ENCODE measurements around the gene SORBS1.

Gene SORBS1

DNA sequence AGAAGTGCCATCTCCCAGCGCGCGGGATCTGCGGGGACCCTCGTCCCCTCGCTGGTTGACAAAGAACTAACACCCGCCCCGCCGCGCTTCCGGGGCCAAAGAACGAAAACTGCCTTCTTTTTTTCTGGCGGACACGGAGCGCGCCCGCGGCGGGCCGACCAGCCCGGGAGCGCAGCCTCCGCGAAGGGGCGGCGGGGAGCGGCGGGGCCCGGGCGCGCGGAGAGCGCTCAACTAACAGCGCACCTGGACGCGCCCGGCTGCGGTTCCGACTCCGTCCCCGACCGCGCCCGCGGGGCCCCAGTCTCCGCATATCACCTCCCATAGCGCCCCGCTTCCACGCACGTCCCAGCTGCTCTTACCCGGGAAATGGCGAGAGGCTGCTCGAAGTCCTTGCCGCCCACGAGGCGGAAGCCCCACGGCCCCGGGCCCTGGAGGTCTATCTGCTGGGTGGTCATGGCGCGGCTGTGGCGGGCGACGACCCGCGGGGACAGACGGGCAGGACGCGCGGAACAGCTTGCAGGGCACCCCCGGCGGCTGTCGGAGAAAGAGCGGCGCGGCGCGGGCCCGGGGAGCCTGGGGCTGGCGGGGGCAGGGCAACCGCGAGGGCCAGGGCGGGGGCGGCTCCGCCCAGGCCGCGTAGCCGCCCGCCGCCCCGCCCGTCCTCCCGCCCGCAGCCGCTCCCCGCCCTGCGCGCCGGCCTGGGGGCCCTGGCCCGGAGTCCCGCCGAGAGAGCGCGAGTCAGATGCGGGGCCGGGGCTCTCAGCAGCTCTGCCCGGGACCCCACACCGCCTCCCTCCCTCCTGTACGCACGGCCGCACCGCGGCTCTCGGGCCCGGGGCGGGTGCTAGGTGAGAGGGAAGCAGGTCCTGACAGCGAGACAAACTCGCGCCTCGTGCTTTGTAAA, 270.5 kb downstream of the SORBS1 start, which contains the start of gene PDLIM1 (continued):
- TF ChIP-seq ZNF311 (tag by site-specific recombination; IDR thresholded peaks at IDR 0.05; ENCODE audit: borderline replicate concordance) (no peak), SETDB1 (IDR thresholded peaks at IDR 0.05; ENCODE audit: insufficient read length, low read length) (no peak), SCRT2 (tag by site-specific recombination; IDR thresholded peaks at IDR 0.05) (no peak), ZNF132 (tag by site-specific recombination; IDR thresholded peaks at IDR 0.05; ENCODE audit: borderline replicate concordance) (no peak), ZNF473 (tag by site-specific recombination; IDR thresholded peaks at IDR 0.05) (no peak), ZFP37 (tag by site-specific recombination; IDR thresholded peaks at IDR 0.05) (no peak), TRIM28 (IDR thresholded peaks at IDR 0.05; ENCODE audit: borderline replicate concordance, low read length) (no peak), ZNF747 (tag by site-specific recombination; IDR thresholded peaks at IDR 0.05) (no peak), ZNF514 (tag by site-specific recombination; IDR thresholded peaks at IDR 0.05) (no peak), ZNF660 (tag by site-specific recombination; IDR thresholded peaks at IDR 0.05) (peak; percentile 23; the same call in 1 of the 2 replicates), ZBTB48 (tag by site-specific recombination; IDR thresholded peaks at IDR 0.05) (no peak), SP7 (tag by site-specific recombination; IDR thresholded peaks at IDR 0.05) (peak; percentile 20), ZBTB20 (tag by site-specific recombination; IDR thresholded peaks at IDR 0.05) (peak; percentile 90), ZNF530 (tag by site-specific recombination; IDR thresholded peaks at IDR 0.05; ENCODE audit: low read depth) (no peak), ZNF394 (tag by site-specific recombination; IDR thresholded peaks at IDR 0.05; ENCODE audit: borderline replicate concordance) (no peak), ZNF571 (tag by site-specific recombination; IDR thresholded peaks at IDR 0.05) (no peak), ZFHX2 (tag by site-specific recombination; conservative IDR thresholded peaks at IDR 0.05) (peak; percentile 56; the same call in 1 of the 2 replicates), ZNF670 (tag by site-specific recombination; IDR thresholded peaks at IDR 0.05; ENCODE audit: low read depth) (no peak), ZFP41 (tag by site-specific recombination; IDR thresholded peaks at IDR 0.05; ENCODE audit: borderline replicate concordance) (no peak), YY2 (tag by site-specific recombination; IDR thresholded peaks at IDR 0.05) (no peak), ZNF621 (tag by site-specific recombination; IDR thresholded peaks at IDR 0.05) (no peak), ZXDB (tag by site-specific recombination; IDR thresholded peaks at IDR 0.05) (peak; percentile 26; the same call in 1 of the 2 replicates), ZNF426 (tag by site-specific recombination; IDR thresholded peaks at IDR 0.05) (no peak), ZNF155 (tag by site-specific recombination; IDR thresholded peaks at IDR 0.05) (no peak), ZBTB21 (tag by site-specific recombination; IDR thresholded peaks at IDR 0.05) (no peak), ZFP3 (tag by site-specific recombination; IDR thresholded peaks at IDR 0.05; ENCODE audit: low read depth) (no peak), ZNF423 (tag by site-specific recombination; IDR thresholded peaks at IDR 0.05) (no peak)
- TF ChIP-seq, protein P1, sequence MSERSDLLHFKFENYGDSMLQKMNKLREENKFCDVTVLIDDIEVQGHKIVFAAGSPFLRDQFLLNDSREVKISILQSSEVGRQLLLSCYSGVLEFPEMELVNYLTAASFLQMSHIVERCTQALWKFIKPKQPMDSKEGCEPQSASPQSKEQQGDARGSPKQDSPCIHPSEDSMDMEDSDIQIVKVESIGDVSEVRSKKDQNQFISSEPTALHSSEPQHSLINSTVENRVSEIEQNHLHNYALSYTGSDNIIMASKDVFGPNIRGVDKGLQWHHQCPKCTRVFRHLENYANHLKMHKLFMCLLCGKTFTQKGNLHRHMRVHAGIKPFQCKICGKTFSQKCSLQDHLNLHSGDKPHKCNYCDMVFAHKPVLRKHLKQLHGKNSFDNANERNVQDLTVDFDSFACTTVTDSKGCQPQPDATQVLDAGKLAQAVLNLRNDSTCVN (tag by site-specific recombination; optimal IDR thresholded peaks at IDR 0.05), result peak; percentile 97
- TF ChIP-seq, protein P2, sequence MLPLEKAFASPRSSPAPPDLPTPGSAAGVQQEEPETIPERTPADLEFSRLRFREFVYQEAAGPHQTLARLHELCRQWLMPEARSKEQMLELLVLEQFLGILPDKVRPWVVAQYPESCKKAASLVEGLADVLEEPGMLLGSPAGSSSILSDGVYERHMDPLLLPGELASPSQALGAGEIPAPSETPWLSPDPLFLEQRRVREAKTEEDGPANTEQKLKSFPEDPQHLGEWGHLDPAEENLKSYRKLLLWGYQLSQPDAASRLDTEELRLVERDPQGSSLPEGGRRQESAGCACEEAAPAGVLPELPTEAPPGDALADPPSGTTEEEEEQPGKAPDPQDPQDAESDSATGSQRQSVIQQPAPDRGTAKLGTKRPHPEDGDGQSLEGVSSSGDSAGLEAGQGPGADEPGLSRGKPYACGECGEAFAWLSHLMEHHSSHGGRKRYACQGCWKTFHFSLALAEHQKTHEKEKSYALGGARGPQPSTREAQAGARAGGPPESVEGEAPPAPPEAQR (tag by site-specific recombination; IDR thresholded peaks at IDR 0.05), result no peak
- TF ChIP-seq, protein P3, sequence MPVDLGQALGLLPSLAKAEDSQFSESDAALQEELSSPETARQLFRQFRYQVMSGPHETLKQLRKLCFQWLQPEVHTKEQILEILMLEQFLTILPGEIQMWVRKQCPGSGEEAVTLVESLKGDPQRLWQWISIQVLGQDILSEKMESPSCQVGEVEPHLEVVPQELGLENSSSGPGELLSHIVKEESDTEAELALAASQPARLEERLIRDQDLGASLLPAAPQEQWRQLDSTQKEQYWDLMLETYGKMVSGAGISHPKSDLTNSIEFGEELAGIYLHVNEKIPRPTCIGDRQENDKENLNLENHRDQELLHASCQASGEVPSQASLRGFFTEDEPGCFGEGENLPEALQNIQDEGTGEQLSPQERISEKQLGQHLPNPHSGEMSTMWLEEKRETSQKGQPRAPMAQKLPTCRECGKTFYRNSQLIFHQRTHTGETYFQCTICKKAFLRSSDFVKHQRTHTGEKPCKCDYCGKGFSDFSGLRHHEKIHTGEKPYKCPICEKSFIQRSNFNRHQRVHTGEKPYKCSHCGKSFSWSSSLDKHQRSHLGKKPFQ (tag by site-specific recombination; IDR thresholded peaks at IDR 0.05), result no peak
- TF ChIP-seq, protein P4, sequence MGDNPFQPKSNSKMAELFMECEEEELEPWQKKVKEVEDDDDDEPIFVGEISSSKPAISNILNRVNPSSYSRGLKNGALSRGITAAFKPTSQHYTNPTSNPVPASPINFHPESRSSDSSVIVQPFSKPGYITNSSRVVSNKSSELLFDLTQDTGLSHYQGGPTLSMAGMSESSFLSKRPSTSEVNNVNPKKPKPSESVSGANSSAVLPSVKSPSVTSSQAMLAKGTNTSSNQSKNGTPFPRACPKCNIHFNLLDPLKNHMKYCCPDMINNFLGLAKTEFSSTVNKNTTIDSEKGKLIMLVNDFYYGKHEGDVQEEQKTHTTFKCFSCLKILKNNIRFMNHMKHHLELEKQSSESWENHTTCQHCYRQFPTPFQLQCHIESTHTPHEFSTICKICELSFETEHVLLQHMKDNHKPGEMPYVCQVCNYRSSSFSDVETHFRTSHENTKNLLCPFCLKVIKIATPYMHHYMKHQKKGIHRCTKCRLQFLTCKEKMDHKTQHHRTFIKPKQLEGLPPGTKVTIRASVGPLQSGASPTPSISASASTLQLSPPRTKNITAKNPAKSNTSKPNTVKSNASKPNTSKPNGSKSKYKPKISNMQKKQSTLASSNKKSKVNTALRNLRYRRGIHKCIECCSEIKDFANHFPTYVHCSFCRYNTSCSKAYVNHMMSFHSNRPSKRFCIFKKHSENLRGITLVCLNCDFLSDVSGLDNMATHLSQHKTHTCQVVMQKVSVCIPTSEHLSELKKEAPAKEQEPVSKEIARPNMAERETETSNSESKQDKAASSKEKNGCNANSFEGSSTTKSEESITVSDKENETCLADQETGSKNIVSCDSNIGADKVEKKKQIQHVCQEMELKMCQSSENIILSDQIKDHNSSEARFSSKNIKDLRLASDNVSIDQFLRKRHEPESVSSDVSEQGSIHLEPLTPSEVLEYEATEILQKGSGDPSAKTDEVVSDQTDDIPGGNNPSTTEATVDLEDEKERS (tag by site-specific recombination; IDR thresholded peaks at IDR 0.05), result no peak
- TF ChIP-seq, protein P5, sequence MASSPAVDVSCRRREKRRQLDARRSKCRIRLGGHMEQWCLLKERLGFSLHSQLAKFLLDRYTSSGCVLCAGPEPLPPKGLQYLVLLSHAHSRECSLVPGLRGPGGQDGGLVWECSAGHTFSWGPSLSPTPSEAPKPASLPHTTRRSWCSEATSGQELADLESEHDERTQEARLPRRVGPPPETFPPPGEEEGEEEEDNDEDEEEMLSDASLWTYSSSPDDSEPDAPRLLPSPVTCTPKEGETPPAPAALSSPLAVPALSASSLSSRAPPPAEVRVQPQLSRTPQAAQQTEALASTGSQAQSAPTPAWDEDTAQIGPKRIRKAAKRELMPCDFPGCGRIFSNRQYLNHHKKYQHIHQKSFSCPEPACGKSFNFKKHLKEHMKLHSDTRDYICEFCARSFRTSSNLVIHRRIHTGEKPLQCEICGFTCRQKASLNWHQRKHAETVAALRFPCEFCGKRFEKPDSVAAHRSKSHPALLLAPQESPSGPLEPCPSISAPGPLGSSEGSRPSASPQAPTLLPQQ (tag by site-specific recombination; IDR thresholded peaks at IDR 0.05), result peak; percentile 68; the same call in 1 of the 2 replicates

Measured in HEK293 (cell line).